ENCODE results near the gene GPR142. TPM values are rescaled to one million over a fixed set of nuclear protein-coding genes. Genes with fewer than 3 reads are reported as not detected.

The GPR142 gene
- total and polyA plus RNA-seq, 2 donors (not counting 3 experiments of a cell fraction or from before 2014, with no cell fraction given) = not detected

DNA sequence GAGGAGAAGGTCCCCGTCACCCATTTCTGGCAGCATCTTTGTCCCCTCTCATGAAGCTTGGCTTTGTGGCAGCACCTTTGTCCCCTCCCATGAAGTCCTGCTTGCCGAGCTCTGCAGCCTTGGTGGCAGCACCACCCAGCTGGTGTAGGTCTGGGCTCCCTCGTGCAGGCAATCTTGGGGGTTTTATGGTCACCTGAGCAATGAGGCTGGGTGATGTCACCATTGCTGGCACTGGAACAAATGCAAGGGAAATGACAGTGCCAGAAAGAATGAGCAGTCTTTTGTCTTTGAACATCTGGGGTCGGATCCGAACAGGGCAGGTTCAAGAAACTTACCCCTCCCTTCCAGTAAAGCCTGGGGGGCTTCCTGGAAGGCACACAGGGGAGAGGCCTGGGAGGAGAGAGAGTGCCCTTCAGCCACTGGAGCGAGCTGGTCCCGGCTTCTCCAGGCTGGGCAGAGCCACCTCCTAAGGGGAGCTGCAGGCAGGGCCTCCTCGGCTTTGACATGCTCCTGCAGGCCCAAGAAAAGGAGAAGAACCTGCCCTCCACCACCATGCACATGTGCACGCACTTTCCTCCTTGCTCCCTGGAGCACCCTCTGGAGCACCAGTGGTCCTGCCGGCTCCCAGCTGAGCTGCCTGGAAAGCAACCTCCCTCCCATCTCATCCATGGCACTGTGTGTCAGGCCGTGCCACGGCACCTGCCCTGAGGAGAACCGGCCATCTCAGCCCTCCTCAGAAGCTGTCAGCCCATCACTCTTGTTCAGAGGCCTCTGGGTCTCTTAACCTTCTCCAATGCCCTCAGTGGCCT is 21.7 kb upstream of the GPR142 start:
- Histone ChIP-seq H3K27me3 (ENCODE audit: control insufficient read depth in 2 of 2, insufficient read depth in 2 of 2, low read length in 2 of 2) (no peaks in the 10 kb centered on the region), H3K27ac (ENCODE audit: insufficient read depth, low read depth, low read length) (no peak overlapping the region), H3K9me3 (replicated peaks; ENCODE audit: control insufficient read depth, insufficient read depth, low read length) (no peaks in the 10 kb centered on the region), H2AFZ (ENCODE audit: low read depth, low read length) (no peak overlapping the region), H3K4me2 (ENCODE audit: insufficient read depth, low read length) (no peak overlapping the region), H3K9ac (replicated peaks; ENCODE audit: extremely low read depth, insufficient read depth, low read length) (no peak overlapping the region), H3K9me1 (replicated peaks; ENCODE audit: control insufficient read depth, extremely low read depth, insufficient read depth, low read length) (no peaks in the 10 kb centered on the region), H3K4me3 (replicated peaks in 1 of 3; ENCODE audit: insufficient read depth in 1 of 3, low read depth in 1 of 3, low read length in 3 of 3) (no peak overlapping the region), H4K20me1 (replicated peaks; ENCODE audit: control insufficient read depth, extremely low read depth, insufficient read depth, low read length) (no peaks in the 10 kb centered on the region), H3K79me2 (ENCODE audit: control insufficient read depth, insufficient read depth, low read length) (no peaks in the 10 kb centered on the region), H3K36me3 (ENCODE audit: control insufficient read depth in 2 of 2, extremely low read depth in 1 of 2, insufficient read depth in 2 of 2, low read length in 2 of 2) (no peaks in the 10 kb centered on the region), H3K4me1 (ENCODE audit: control insufficient read depth, extremely low read depth, insufficient read depth, low read length) (peaks cover 10% of the 10 kb centered on the region)
- no TSS peak for BruUV-seq (replicated peaks)
- intact Hi-C loops (cut with micrococcal nuclease) = no loop called here
- DNase-seq (ENCODE audit: low read depth, low spot score) (peak; percentile 19), FAIRE-seq (no peak)
- ChIA-PET POLR2A (no interaction called here), CTCF (no interaction called here)
- TF ChIP-seq POLR2AphosphoS5 (IDR thresholded peaks at IDR 0.05; ENCODE audit: insufficient read depth, low read depth, low read length) (no peak), JUN (IDR thresholded peaks at IDR 0.05; ENCODE audit: borderline replicate concordance, insufficient read depth, insufficient read length, low read depth) (peak; percentile 62)
- dilution Hi-C loops (cut with MboI; ENCODE audit: extremely low pct_ligation_motif_present, low sequenced_read_pairs) = no loop called here

DNA sequence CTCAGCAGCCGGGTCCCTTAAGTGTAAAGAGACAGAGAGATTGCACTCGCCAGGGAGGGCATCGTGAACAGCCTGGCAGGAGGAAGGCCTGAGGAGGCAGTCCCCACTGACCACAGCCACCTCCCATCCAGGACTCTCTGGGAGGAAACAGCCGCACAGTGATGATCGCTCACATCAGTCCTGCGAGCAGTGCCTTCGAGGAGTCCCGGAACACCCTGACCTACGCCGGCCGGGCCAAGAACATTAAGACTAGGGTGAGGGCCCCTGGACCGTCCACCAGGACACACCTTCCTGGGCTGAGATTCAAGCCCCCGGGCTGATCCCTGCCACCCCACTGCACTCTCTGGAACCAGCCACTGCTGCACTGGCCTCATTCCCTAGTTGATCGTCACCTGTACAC is 19.7 kb upstream of the GPR142 start:
- H3K36me3 ChIP-seq (ENCODE audit: control insufficient read depth in 2 of 2, extremely low read depth in 1 of 2, insufficient read depth in 2 of 2, low read length in 2 of 2) = no peaks in the 10 kb centered on the region
- H3K27me3 ChIP-seq (ENCODE audit: control insufficient read depth in 2 of 2, insufficient read depth in 2 of 2, low read length in 2 of 2) = peaks cover 0 to 4% of the 10 kb centered on the region in 2 experiments
- no peaks in the 10 kb centered on the region for H4K20me1 ChIP-seq (replicated peaks; ENCODE audit: control insufficient read depth, extremely low read depth, insufficient read depth, low read length)
- intact Hi-C loops (cut with micrococcal nuclease) = no loop called here
- H3K9me1 ChIP-seq (replicated peaks; ENCODE audit: control insufficient read depth, extremely low read depth, insufficient read depth, low read length) = no peaks in the 10 kb centered on the region
- H3K9me3 ChIP-seq (replicated peaks; ENCODE audit: control insufficient read depth, insufficient read depth, low read length) = no peaks in the 10 kb centered on the region
- peaks cover 10% of the 10 kb centered on the region for H3K4me1 ChIP-seq (ENCODE audit: control insufficient read depth, extremely low read depth, insufficient read depth, low read length)
- H3K9ac ChIP-seq (replicated peaks; ENCODE audit: extremely low read depth, insufficient read depth, low read length) = no peak overlapping the region
- ChIA-PET POLR2A (no interaction called here), CTCF (interaction anchor here (1.1 kb wide), 1 partner anchor 46 kb away, joined by 4 read pairs; no protein-coding TSS in a partner anchor)
- dilution Hi-C loops (cut with MboI; ENCODE audit: extremely low pct_ligation_motif_present, low sequenced_read_pairs) = no loop called here
- H3K27ac ChIP-seq (ENCODE audit: insufficient read depth, low read depth, low read length) = no peak overlapping the region
- DNase-seq (ENCODE audit: low read depth, low spot score) = no peak
- FAIRE-seq = no peak
- H3K79me2 ChIP-seq (ENCODE audit: control insufficient read depth, insufficient read depth, low read length) = no peaks in the 10 kb centered on the region
- no peak overlapping the region for H2AFZ ChIP-seq (ENCODE audit: low read depth, low read length)
- no TSS peak for BruUV-seq (replicated peaks)
- no peak for TF ChIP-seq FOS (IDR thresholded peaks at IDR 0.05; ENCODE audit: borderline replicate concordance, insufficient read depth, low read length)
- TF ChIP-seq, protein P1, sequence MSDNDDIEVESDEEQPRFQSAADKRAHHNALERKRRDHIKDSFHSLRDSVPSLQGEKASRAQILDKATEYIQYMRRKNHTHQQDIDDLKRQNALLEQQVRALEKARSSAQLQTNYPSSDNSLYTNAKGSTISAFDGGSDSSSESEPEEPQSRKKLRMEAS (IDR thresholded peaks at IDR 0.05; ENCODE audit: insufficient read depth, insufficient read length) = no peak
- H3K4me3 ChIP-seq (replicated peaks in 1 of 3; ENCODE audit: insufficient read depth in 1 of 3, low read depth in 1 of 3, low read length in 3 of 3) = no peak overlapping the region
- no peak overlapping the region for H3K4me2 ChIP-seq (ENCODE audit: insufficient read depth, low read length)
